ENCODE data around the gene MYL7. TPM values are rescaled to one million over a fixed set of nuclear protein-coding genes. Genes with fewer than 3 reads are reported as not detected.
"Not testable (repeated sequence)": the region's sequence is repeated elsewhere in the genome, so short reads cannot be mapped to it uniquely, and the experiment has no call there.

Gene MYL7
- total RNA-seq, 2 experiments from 2014 or later: not detected

- CTCF ChIA-PET: interaction anchor here (0.5 kb wide), 1 partner anchor 125 kb away, joined by 4 read pairs; no protein-coding TSS in a partner anchor
- POLR2A ChIA-PET: no interaction called here
These were observed 31.8 kb upstream of the MYL7 start for GRCh38 chr7:44172803-44173424.

GRCh38 chr7:44172352-44172751, 31.2 kb upstream of the MYL7 start:
- CTCF ChIA-PET: interaction anchor here (0.5 to 1.1 kb wide), 2 partner anchors 124 to 362 kb away, joined by 3 to 4 read pairs; no protein-coding TSS in a partner anchor
- POLR2A ChIA-PET: no interaction called here

DNA sequence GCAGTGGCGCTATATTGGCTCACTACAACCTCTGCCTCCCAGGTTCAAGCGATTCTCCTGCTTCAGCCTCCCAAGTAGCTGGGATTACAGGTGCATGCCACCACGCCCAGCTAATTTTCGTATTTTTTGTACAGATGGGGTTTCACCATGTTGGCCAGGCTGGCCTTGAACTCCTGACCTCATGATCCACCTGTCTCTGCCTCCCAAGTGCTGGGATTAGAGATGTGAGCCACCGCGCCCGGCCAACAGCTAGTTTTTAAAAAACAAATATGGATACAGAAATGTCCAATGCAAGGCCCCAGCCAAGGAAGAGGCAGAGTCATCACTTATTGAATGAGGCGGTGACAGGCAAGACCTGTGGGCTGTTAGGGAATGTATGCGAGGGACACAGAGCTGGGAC, 30.8 kb upstream of the MYL7 start:
- POLR2A ChIA-PET: not testable (repeated sequence)
- CTCF ChIA-PET: interaction anchor here (1.1 kb wide), 1 partner anchor 363 kb away, joined by 3 read pairs; no protein-coding TSS in a partner anchor

DNA sequence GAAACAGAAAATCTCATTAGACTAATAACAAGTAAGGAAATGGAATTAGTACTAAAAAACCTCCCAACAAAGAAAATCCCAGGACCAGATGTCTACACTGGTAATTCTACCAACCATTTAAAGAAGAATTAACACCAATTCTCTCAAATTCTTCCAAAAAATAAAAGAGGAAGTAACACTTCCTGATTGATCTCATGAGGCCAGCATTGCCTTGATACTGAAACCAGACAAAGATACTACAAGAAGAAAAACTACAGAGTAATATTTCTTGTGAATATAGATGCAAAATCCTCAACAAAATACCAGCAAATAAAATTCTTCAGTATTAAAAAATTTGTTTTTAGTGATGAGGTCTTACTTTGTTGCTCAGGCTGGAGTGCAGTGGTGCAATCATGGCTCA, 26.8 kb upstream of the MYL7 start:
- ChIA-PET CTCF (no interaction called here), POLR2A (no interaction called here)

DNA sequence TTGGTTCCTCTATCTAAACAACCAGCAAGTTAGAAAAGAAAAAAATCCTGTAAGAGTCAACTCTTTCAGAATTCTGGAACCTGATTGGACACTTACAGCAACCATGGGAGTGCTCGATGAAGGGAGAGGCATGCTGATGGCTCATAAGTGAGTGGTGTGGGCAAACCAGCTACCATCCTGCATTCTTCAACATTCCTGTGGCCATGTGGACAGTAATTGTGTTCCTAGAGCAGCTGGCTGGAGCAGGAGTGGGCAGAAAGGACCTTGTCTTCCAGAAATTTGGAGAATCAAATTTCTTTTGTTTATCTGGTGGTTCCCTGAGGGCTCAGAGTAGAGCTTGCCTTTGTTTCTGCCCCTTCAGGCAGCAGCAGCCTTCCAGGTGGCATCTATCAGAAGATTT, 22.5 kb upstream of the MYL7 start:
- ChIA-PET CTCF (interaction anchor here (0.8 kb wide), 1 partner anchor 9 kb away, joined by 3 read pairs; no protein-coding TSS in a partner anchor), POLR2A (no interaction called here)

- POLR2A ChIA-PET: no interaction called here
- CTCF ChIA-PET: interaction anchor here (0.8 kb wide), 1 partner anchor 8 kb away, joined by 3 read pairs; no protein-coding TSS in a partner anchor
These were observed 21.8 kb upstream of the MYL7 start for GRCh38 chr7:44162785-44163395.

- CTCF ChIA-PET: no interaction called here
- POLR2A ChIA-PET: no interaction called here
These were observed 21.0 kb upstream of the MYL7 start for GRCh38 chr7:44162179-44162578.

DNA sequence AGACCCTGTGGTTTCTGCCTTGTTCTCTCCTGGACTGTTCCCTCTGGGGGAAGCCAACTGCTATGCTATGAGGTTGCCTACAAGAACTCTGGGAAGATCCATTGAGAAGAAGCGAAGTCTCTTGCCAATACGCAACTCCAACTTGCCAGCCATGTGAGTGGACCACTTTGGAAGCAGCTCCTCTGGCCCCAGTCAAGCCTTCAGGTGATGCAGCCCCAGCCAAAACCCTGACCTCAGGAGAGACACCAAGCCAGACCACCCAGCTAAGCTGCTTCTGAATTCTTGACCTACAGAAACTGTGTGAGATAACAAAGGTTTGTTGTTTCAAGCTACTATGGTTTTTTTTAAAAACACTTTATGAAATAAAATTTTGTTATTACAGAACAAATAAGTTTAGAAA, 20.2 kb upstream of the MYL7 start:
- CTCF ChIA-PET: no interaction called here
- POLR2A ChIA-PET: no interaction called here

- CTCF ChIA-PET: no interaction called here
- POLR2A ChIA-PET: no interaction called here
These were observed 18.9 kb upstream of the MYL7 start for GRCh38 chr7:44159824-44160630.

- ChIA-PET CTCF (no interaction called here), POLR2A (no interaction called here)
These were observed 17.9 kb upstream of the MYL7 start for GRCh38 chr7:44158873-44159631.

DNA sequence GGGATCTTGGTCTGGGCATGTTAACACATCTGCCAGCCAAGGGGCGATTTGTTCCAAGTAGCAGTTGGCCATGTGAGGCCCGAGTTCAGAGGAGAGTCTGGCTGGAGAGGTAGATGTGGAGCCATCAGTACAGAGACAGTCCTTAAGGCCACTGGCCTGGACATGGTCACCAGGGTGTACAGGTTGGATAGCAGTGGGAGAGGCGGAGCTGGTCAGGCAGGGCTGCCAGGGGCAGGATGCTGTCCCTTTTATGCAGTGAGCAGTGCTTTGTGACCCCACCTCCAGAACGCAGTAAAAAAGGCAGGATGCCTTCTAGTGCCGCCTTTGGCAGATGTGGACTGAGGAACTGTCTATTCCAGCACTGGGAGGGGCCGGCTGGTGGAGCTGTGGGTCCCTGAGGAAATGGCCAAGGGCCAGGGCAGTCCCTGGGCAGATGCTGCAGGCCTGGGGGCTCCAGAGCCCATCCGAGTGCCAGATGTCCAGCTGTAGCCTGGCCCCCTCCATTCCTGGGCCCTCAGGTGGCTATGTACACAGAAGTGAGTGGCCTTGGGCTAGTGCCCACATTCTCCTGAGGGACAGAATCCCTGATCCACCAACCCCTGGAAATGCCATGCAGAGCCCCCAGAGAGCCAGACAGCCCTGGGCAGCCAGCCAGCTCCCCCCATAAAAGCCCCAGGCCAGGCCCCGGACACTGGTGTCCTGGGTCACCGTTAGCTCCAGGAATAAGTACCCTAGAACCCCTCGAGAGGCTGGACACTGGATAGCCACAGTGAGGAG, 17.2 kb upstream of the MYL7 start:
- CTCF ChIA-PET: no interaction called here
- POLR2A ChIA-PET: no interaction called here

DNA sequence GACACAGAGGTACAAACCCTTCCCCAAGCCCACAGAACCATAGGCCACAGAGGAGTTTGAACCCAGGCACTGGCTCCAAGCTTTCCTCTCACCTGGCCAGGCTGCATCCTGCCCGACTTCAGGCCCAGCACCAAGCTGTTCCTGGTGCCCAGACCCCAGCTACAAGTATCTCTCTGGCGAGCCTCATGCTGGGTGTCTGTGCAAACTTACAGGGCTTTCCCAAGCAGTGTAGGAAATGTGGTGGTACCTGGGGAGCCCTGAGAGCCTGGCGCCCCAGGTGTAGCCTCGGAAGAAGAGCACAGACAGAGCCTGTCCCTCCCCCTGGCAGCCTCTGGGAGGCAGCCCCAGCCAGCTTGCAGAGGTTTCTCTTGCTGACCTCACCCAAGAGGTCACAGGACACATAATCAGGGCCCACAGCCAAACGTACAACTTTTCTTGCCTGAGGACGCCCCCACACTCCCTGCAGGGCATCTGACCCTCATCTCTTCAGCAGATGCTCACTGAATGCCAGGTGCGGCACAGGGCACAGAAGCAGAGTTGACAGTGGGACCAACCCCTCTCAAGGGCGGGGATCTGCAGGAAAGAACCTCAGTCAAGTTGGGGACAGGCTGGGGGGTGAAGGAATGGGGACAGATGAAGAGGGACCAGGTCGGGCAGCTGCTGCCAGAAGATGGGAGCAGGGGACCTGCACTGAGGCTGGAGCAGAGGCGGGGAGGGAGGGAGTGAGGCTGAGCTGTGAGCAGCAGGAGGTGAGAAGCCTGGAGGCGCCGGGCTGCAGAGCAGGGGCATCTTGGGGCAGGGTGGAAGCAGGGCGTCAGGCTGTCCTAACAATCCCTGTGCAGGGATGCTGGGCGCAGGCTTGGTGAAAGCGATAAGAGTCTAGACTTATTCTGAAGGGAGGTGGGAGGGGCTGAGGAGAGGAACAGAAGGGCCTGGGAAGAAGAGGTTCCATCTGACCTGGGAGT, 16.3 kb upstream of the MYL7 start:
- POLR2A ChIA-PET: no interaction called here
- CTCF ChIA-PET: no interaction called here

GRCh38 chr7:44156453-44157010, 15.4 kb upstream of the MYL7 start:
- CTCF ChIA-PET: no interaction called here

DNA sequence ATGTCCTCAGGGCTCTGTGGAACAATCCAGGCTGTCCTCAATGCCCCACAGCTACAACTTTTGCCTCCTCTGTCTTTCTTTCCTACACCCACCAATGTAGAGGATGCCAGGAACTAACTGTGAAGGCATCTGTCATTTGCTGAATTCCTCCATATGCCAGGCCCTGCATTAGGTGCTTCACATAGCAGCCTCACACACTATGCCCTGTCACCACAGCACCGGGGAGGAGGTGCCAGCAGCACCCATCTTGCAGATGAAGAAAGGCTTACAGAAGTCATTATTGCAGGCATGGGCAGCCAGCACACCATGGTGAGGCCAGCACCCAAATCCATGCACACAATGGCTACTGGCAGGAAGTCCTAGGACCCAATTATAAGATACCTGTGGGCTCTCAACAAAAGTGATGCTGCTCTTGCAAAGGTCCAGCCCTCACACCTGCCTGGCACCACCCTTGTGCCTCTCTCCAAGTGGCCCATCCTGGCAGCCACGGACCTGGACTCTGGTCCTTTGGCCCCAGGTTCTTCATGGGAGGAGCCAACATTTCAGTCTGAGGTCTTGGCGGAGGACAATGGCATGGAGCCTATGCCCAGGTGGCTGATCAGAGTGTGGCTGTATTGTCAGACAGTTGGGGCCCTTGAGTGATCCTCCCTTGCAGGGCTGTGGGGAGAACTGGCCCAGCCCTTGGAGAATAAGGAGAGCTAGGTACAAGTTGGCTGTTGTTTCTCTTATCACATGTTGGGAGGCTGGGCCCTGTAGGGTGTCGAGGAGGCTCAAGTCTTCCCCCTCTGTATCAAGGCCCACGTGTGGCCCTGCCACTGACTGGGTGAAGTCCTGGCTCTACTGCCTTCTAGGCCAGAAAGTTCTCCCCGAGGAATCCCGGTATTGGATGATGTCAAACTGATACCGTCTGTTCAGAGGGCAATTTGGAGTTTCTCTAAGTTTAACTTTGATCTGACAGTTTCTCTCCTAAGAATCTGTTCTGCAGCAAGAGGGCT, 14.4 kb upstream of the MYL7 start:
- ChIA-PET CTCF (interaction anchor here (1.0 kb wide), 1 partner anchor 8 kb away, joined by 3 read pairs; no protein-coding TSS in a partner anchor), POLR2A (no interaction called here)

More at GRCh38 chr7:44156453-44157010, 15.4 kb upstream of the MYL7 start:
- POLR2A ChIA-PET: no interaction called here

- ChIA-PET CTCF (interaction anchor here (1.0 kb wide), 1 partner anchor 9 kb away, joined by 3 read pairs; no protein-coding TSS in a partner anchor), POLR2A (no interaction called here)
These were observed 13.6 kb upstream of the MYL7 start for GRCh38 chr7:44154703-44155102.

GRCh38 chr7:44153948-44154335, 12.8 kb upstream of the MYL7 start:
- CTCF ChIA-PET: interaction anchor here (1.0 kb wide), 1 partner anchor 9 kb away, joined by 3 read pairs; no protein-coding TSS in a partner anchor
- POLR2A ChIA-PET: interaction anchor here (0.7 kb wide), 1 partner anchor 394 kb away, joined by 4 read pairs; no protein-coding TSS in a partner anchor

Data from activated CD8-positive, alpha-beta memory T cell treated with anti-CD3 and anti-CD28 coated beads for 36 hours (primary cell).